ENCODE data around the gene ANO7.

ANO7 gene

GRCh38 chr2:241255542-241256167, 67.2 kb downstream of the ANO7 start:
- DNase-seq, result no peak

- no peak for DNase-seq
Observed at GRCh38 chr2:241256168-241256545, 67.7 kb downstream of the ANO7 start.

GRCh38 chr2:241257419-241258032, 69.0 kb downstream of the ANO7 start:
- no peak for DNase-seq

GRCh38 chr2:241258505-241259280, 70.2 kb downstream of the ANO7 start:
- no peak for DNase-seq

- DNase-seq, result no peak
Observed at GRCh38 chr2:241260911-241261310, 72.4 kb downstream of the ANO7 start.

GRCh38 chr2:241261628-241262027, 73.2 kb downstream of the ANO7 start:
- no peak for DNase-seq

- no peak for DNase-seq
Observed at GRCh38 chr2:241263061-241263460, 74.6 kb downstream of the ANO7 start.

GRCh38 chr2:241265506-241265905, 77.0 kb downstream of the ANO7 start:
- DNase-seq, result no peak

GRCh38 chr2:241267249-241268067, 79.0 kb downstream of the ANO7 start:
- DNase-seq, result no peak

- DNase-seq, result no peak
Observed at GRCh38 chr2:241268306-241268705, 79.8 kb downstream of the ANO7 start.

GRCh38 chr2:241268716-241269445, 80.4 kb downstream of the ANO7 start:
- no peak for DNase-seq

- no peak for DNase-seq
Observed at GRCh38 chr2:241269707-241270520, 81.4 kb downstream of the ANO7 start.

- no peak for DNase-seq
Observed at GRCh38 chr2:241270531-241270930, 82.1 kb downstream of the ANO7 start.

GRCh38 chr2:241271706-241272302, 83.3 kb downstream of the ANO7 start:
- DNase-seq, result no peak

GRCh38 chr2:241272303-241273209, 84.1 kb downstream of the ANO7 start:
- DNase-seq, result no peak

GRCh38 chr2:241273210-241274020, 84.9 kb downstream of the ANO7 start:
- no peak for DNase-seq

- DNase-seq, result no peak
Observed at GRCh38 chr2:241274127-241274526, 85.7 kb downstream of the ANO7 start.
